HL-60 (cell line): ENCODE measurements around the gene SLC26A4.

Experiments
- DNase-seq, 2 experiments: peaks; one replicate each; pipeline ENCODE4 v3.0.0-alpha.2; 2010 to 2020; ENCODE audit warnings: low read depth in 1 of 2, low spot score in 1 of 2
- H3K27ac ChIP-seq: fragments of 250-450 bp; sonication (Bioruptor Pico); replicated peaks from 2 replicates; pipeline ENCODE4 v1.5.1; 2020; ENCODE audit warnings: mild to moderate bottlenecking, moderate library complexity
- H3K27me3 ChIP-seq: fragments of 250-450 bp; sonication (Bioruptor Pico); 2 replicates; pipeline ENCODE4 v1.5.1; 2021; ENCODE audit warnings: mild to moderate bottlenecking, moderate library complexity; ENCODE audit not compliant: insufficient read depth, poor library complexity, severe bottlenecking
- H3K4me3 ChIP-seq: replicated peaks from 2 replicates; pipeline ENCODE4 v1.5.1; 2011; ENCODE audit warnings: mild to moderate bottlenecking, control low read depth, low read length; ENCODE audit not compliant: insufficient read depth
- CTCF ChIP-seq: IDR thresholded peaks from one replicate; pipeline ENCODE4 v1.5.1; 2011; ENCODE audit warnings: low read length, control low read depth, inconsistent platforms; ENCODE audit not compliant: insufficient read depth
- GABPA ChIP-seq: IDR thresholded peaks from 2 replicates; pipeline ENCODE4 v1.6.1; 2012; ENCODE audit warnings: low read depth
- POLR2AphosphoS5 ChIP-seq: IDR thresholded peaks from 2 replicates; pipeline ENCODE4 v1.6.1; 2012; ENCODE audit warnings: low read depth
- REST ChIP-seq: IDR thresholded peaks from 2 replicates; pipeline ENCODE4 v1.6.1; 2012; ENCODE audit warnings: low read depth; ENCODE audit not compliant: insufficient replicate concordance
- SPI1 ChIP-seq: IDR thresholded peaks from 2 replicates; pipeline ENCODE4 v1.6.1; 2012; ENCODE audit warnings: low read depth, mild to moderate bottlenecking, borderline replicate concordance

Gene SLC26A4

GRCh38 chr7:107614425-107614824, 46.2 kb upstream of the SLC26A4 start:
- TF ChIP-seq REST, result no peak
- TF ChIP-seq SPI1, result no peak
- no peak for TF ChIP-seq CTCF
- TF ChIP-seq POLR2AphosphoS5, result no peak
- TF ChIP-seq GABPA, result no peak
- Histone ChIP-seq H3K4me3 (no peak overlapping the region), H3K27me3 (no peaks in the 10 kb centered on the region), H3K27ac (no peak overlapping the region)
- no peak for DNase-seq

- H3K4me3 ChIP-seq, result no peak overlapping the region
- no peaks in the 10 kb centered on the region for H3K27me3 ChIP-seq
- TF ChIP-seq REST (no peak), CTCF (no peak), POLR2AphosphoS5 (no peak), GABPA (no peak), SPI1 (no peak)
- H3K27ac ChIP-seq, result no peak overlapping the region
- DNase-seq, result no peak
Measured at GRCh38 chr7:107615910-107616680, 44.5 kb upstream of the SLC26A4 start.

GRCh38 chr7:107622429-107622828, 38.2 kb upstream of the SLC26A4 start:
- TF ChIP-seq CTCF (no peak), GABPA (no peak; the same call in 1 of the 2 replicates), SPI1 (peak; percentile 52; the same call in 1 of the 2 replicates), REST (no peak), POLR2AphosphoS5 (peak; percentile 39; the same call in 1 of the 2 replicates)

More at GRCh38 chr7:107622429-107622828, 38.2 kb upstream of the SLC26A4 start:
- Histone ChIP-seq H3K27me3 (no peaks in the 10 kb centered on the region), H3K27ac (peak overlapping the region; percentile 33), H3K4me3 (no peak overlapping the region)
- peak; percentile 37 to 49 for DNase-seq
